NCI-H2227 (cell line): Measurements from ENCODE around the gene AIG1.
"Not testable (repeated sequence)": the region's sequence is repeated elsewhere in the genome, so short reads cannot be mapped to it uniquely, and the experiment has no call there.

ENCODE experiments used
- DNase-seq: peaks from one replicate; lab custom pipeline; 2025; ENCODE audit not compliant: unreplicated experiment; lab: John Stamatoyannopoulos, UW

The AIG1 gene

GRCh38 chr6:143307760-143308159, 247.1 kb downstream of the AIG1 start:
- not testable (repeated sequence) for DNase-seq

GRCh38 chr6:143313163-143313562, 252.5 kb downstream of the AIG1 start:
- DNase-seq = no peak

GRCh38 chr6:143321491-143322086, 260.9 kb downstream of the AIG1 start:
- DNase-seq = no peak

GRCh38 chr6:143322386-143322785, 261.7 kb downstream of the AIG1 start:
- DNase-seq = no peak

GRCh38 chr6:143323729-143324470, 263.2 kb downstream of the AIG1 start:
- no peak for DNase-seq

- DNase-seq = no peak
These were observed 264.9 kb downstream of the AIG1 start for GRCh38 chr6:143325379-143326140.

GRCh38 chr6:143328876-143329275, 268.2 kb downstream of the AIG1 start:
- no peak for DNase-seq

GRCh38 chr6:143329323-143329722, 268.6 kb downstream of the AIG1 start:
- DNase-seq = no peak

- no peak for DNase-seq
These were observed 270.7 kb downstream of the AIG1 start for GRCh38 chr6:143331362-143331761.

GRCh38 chr6:143332153-143332845, 271.6 kb downstream of the AIG1 start:
- DNase-seq = no peak

GRCh38 chr6:143333081-143333480, 272.4 kb downstream of the AIG1 start:
- DNase-seq = no peak

GRCh38 chr6:143333749-143334520, 273.2 kb downstream of the AIG1 start:
- DNase-seq = no peak

- no peak for DNase-seq
These were observed 275.2 kb downstream of the AIG1 start for GRCh38 chr6:143335865-143336264.

- DNase-seq = no peak
These were observed 275.9 kb downstream of the AIG1 start for GRCh38 chr6:143336446-143337152.

GRCh38 chr6:143337201-143337949, 276.7 kb downstream of the AIG1 start:
- DNase-seq = no peak

GRCh38 chr6:143339223-143339622, 278.5 kb downstream of the AIG1 start:
- no peak for DNase-seq

GRCh38 chr6:143345477-143345876, 284.8 kb downstream of the AIG1 start:
- DNase-seq = not testable (repeated sequence)

- DNase-seq = no peak
These were observed 285.3 kb downstream of the AIG1 start for GRCh38 chr6:143346004-143346403.

GRCh38 chr6:143348531-143348930, 287.8 kb downstream of the AIG1 start:
- DNase-seq = no peak
